Astrocyte (in vitro differentiated cells and primary cell): ENCODE measurements around the gene CNN3. TPM values are rescaled to one million over a fixed set of nuclear protein-coding genes. Genes with fewer than 3 reads are reported as not detected.

ENCODE experiments used
- DNase-seq: peaks from one replicate; pipeline ENCODE4 v3.0.0-alpha.2; 2010; ENCODE audit warnings: low read depth
- FAIRE-seq: peaks from 2 replicates; lab custom pipeline; 2011; peaks lifted over from hg19 to GRCh38; lab: Jason Lieb, UNC
- H2AFZ ChIP-seq: 2 replicates; pipeline ENCODE4 v1.6.0; 2012; ENCODE audit warnings: low read depth, low read length, inconsistent platforms
- H3K27ac ChIP-seq: 2 replicates; pipeline ENCODE4 v1.5.1; 2011; ENCODE audit warnings: low read depth, low read length, inconsistent platforms
- H3K27me3 ChIP-seq: 2 replicates; pipeline ENCODE4 v1.6.0; 2011; ENCODE audit warnings: low read length, inconsistent platforms; ENCODE audit not compliant: insufficient read depth
- H3K36me3 ChIP-seq: 2 replicates; pipeline ENCODE4 v1.5.1; 2011; ENCODE audit warnings: low read length, inconsistent platforms; ENCODE audit not compliant: insufficient read depth
- H3K4me1 ChIP-seq: 2 replicates; pipeline ENCODE4 v1.5.1; 2011; ENCODE audit warnings: low read length, inconsistent platforms; ENCODE audit not compliant: insufficient read depth
- H3K4me2 ChIP-seq: 2 replicates; pipeline ENCODE4 v1.6.0; 2012; ENCODE audit warnings: low read length, inconsistent platforms
- H3K4me3 ChIP-seq: 2 replicates; pipeline ENCODE4 v1.5.1; 2011; ENCODE audit warnings: low read depth, mild to moderate bottlenecking, low read length, inconsistent platforms; ENCODE audit not compliant: insufficient read depth
- H3K79me2 ChIP-seq: 2 replicates; pipeline ENCODE4 v1.6.0; 2012; ENCODE audit warnings: mild to moderate bottlenecking, low read length, inconsistent platforms; ENCODE audit not compliant: insufficient read depth
- H3K9ac ChIP-seq: 2 replicates; pipeline ENCODE4 v1.6.0; 2012; ENCODE audit warnings: mild to moderate bottlenecking, low read length, inconsistent platforms
- H3K9me3 ChIP-seq: 2 replicates; pipeline ENCODE4 v1.5.1; 2012; ENCODE audit warnings: low read depth, mild to moderate bottlenecking, low read length, inconsistent platforms; ENCODE audit not compliant: insufficient read depth
- H4K20me1 ChIP-seq: 2 replicates; pipeline ENCODE4 v1.6.0; 2012; ENCODE audit warnings: low read length, inconsistent platforms; ENCODE audit not compliant: insufficient read depth
- H3K27ac Mint-ChIP-seq: one replicate; pipeline ENCODE4 v1.8.0; 2021; ENCODE audit warnings: mild to moderate bottlenecking, mixed read lengths; ENCODE audit not compliant: unreplicated experiment
- H3K27me3 Mint-ChIP-seq: one replicate; pipeline ENCODE4 v1.8.0; 2021; ENCODE audit warnings: low read depth, mixed read lengths; ENCODE audit not compliant: unreplicated experiment
- H3K36me3 Mint-ChIP-seq: one replicate; pipeline ENCODE4 v1.8.0; 2021; ENCODE audit warnings: low read depth, mixed read lengths; ENCODE audit not compliant: unreplicated experiment
- H3K4me1 Mint-ChIP-seq: one replicate; pipeline ENCODE4 v1.8.0; 2021; ENCODE audit warnings: low read depth, mixed read lengths; ENCODE audit not compliant: unreplicated experiment
- H3K4me3 Mint-ChIP-seq: one replicate; pipeline ENCODE4 v1.8.0; 2021; ENCODE audit warnings: mild to moderate bottlenecking, moderate library complexity, mixed read lengths; ENCODE audit not compliant: unreplicated experiment
- H3K9me3 Mint-ChIP-seq: one replicate; pipeline ENCODE4 v1.8.0; 2021; ENCODE audit warnings: mild to moderate bottlenecking, mixed read lengths; ENCODE audit not compliant: unreplicated experiment
- CTCF ChIP-seq: IDR thresholded peaks from 2 replicates; pipeline ENCODE4 v1.5.1; 2011; ENCODE audit warnings: low read depth, mild to moderate bottlenecking, inconsistent platforms, low read length, moderate library complexity; ENCODE audit not compliant: insufficient read depth
- EZH2 ChIP-seq: IDR thresholded peaks from 2 replicates; pipeline ENCODE4 v1.6.1; 2012; ENCODE audit warnings: mild to moderate bottlenecking, low read length, inconsistent platforms; ENCODE audit not compliant: insufficient read depth
- total RNA-seq: library from RNA; stranded (reverse); gene quantifications from 2 replicates; pipeline ENCODE4 v1.2.1, GENCODE V29; 2021

Gene CNN3
- total RNA-seq, 1 donor from 2014 or later = 515 TPM

- peaks cover 99% of the 10 kb centered on the region for H3K79me2 ChIP-seq
- H3K4me2 ChIP-seq = no peak overlapping the region
- no peaks in the 10 kb centered on the region for H3K27me3 ChIP-seq
- FAIRE-seq (no peak), DNase-seq (no peak)
- H3K27ac ChIP-seq = no peak overlapping the region
- Mint-ChIP-seq H3K4me1 (peaks cover 63% of the 10 kb centered on the region), H3K9me3 (no peaks in the 10 kb centered on the region), H3K4me3 (peak overlapping the region; percentile 65), H3K36me3 (peaks cover 28% of the 10 kb centered on the region), H3K27ac (peak overlapping the region; percentile 73), H3K27me3 (no peaks in the 10 kb centered on the region)
- H3K36me3 ChIP-seq = peaks cover 49% of the 10 kb centered on the region
- H3K9me3 ChIP-seq = no peaks in the 10 kb centered on the region
- H3K9ac ChIP-seq = no peak overlapping the region
- no peak for TF ChIP-seq EZH2
- no peak for TF ChIP-seq CTCF
- H2AFZ ChIP-seq = no peak overlapping the region
- peaks cover 35% of the 10 kb centered on the region for H3K4me1 ChIP-seq
- no peak overlapping the region for H3K4me3 ChIP-seq
- H4K20me1 ChIP-seq = peaks cover 94% of the 10 kb centered on the region
Measured at GRCh38 chr1:94906382-94906781, 20.5 kb downstream of the CNN3 start.

- H3K9me3 ChIP-seq = no peaks in the 10 kb centered on the region
- Mint-ChIP-seq H3K9me3 (no peaks in the 10 kb centered on the region), H3K27ac (no peak overlapping the region), H3K4me1 (peaks cover 62% of the 10 kb centered on the region), H3K4me3 (no peak overlapping the region), H3K36me3 (peaks cover 30% of the 10 kb centered on the region), H3K27me3 (no peaks in the 10 kb centered on the region)
- H3K79me2 ChIP-seq = peaks cover 95% of the 10 kb centered on the region
- peaks cover 44% of the 10 kb centered on the region for H3K36me3 ChIP-seq
- peak overlapping the region; percentile 14 for H3K4me2 ChIP-seq
- no peak overlapping the region for H3K9ac ChIP-seq
- FAIRE-seq = no peak
- peaks cover 35% of the 10 kb centered on the region for H3K4me1 ChIP-seq
- no peak overlapping the region for H2AFZ ChIP-seq
- no peak for DNase-seq
- TF ChIP-seq EZH2 = no peak
- no peak for TF ChIP-seq CTCF
- no peak overlapping the region for H3K4me3 ChIP-seq
- H3K27me3 ChIP-seq = no peaks in the 10 kb centered on the region
- H4K20me1 ChIP-seq = peaks cover 90% of the 10 kb centered on the region
- H3K27ac ChIP-seq = no peak overlapping the region
Measured at GRCh38 chr1:94905207-94905606, 21.7 kb downstream of the CNN3 start.

GRCh38 chr1:94903280-94904009 lies 23.5 kb downstream of the CNN3 start:
- H3K36me3 Mint-ChIP-seq = peaks cover 29% of the 10 kb centered on the region
- H3K27ac ChIP-seq = peak overlapping the region; percentile 9
- DNase-seq = peak; percentile 63

More at GRCh38 chr1:94903280-94904009, 23.5 kb downstream of the CNN3 start:
- Histone ChIP-seq H3K27me3 (no peaks in the 10 kb centered on the region), H3K36me3 (peaks cover 58% of the 10 kb centered on the region), H4K20me1 (peaks cover 90% of the 10 kb centered on the region), H2AFZ (no peak overlapping the region), H3K4me3 (no peak overlapping the region), H3K79me2 (peaks cover 92% of the 10 kb centered on the region), H3K4me1 (peaks cover 44% of the 10 kb centered on the region), H3K9me3 (no peaks in the 10 kb centered on the region), H3K9ac (no peak overlapping the region), H3K4me2 (peak overlapping the region; percentile 32)
- H3K4me1 Mint-ChIP-seq = peaks cover 66% of the 10 kb centered on the region
- H3K27me3 Mint-ChIP-seq = no peaks in the 10 kb centered on the region
- no peak for TF ChIP-seq CTCF
- no peak for TF ChIP-seq EZH2
- peak; percentile 17 for FAIRE-seq
- peak overlapping the region; percentile 94 for H3K27ac Mint-ChIP-seq
- peak overlapping the region; percentile 34 for H3K4me3 Mint-ChIP-seq
- no peaks in the 10 kb centered on the region for H3K9me3 Mint-ChIP-seq
